ENCODE results near the gene MKLN1. TPM values are rescaled to one million over a fixed set of nuclear protein-coding genes. Genes with fewer than 3 reads are reported as not detected.
"Not testable (repeated sequence)": the region's sequence is repeated elsewhere in the genome, so short reads cannot be mapped to it uniquely, and the experiment has no call there.

MKLN1 gene
- total and polyA plus RNA-seq, 2 donors from 2014 or later: 24.4 to 77.0 TPM

DNA sequence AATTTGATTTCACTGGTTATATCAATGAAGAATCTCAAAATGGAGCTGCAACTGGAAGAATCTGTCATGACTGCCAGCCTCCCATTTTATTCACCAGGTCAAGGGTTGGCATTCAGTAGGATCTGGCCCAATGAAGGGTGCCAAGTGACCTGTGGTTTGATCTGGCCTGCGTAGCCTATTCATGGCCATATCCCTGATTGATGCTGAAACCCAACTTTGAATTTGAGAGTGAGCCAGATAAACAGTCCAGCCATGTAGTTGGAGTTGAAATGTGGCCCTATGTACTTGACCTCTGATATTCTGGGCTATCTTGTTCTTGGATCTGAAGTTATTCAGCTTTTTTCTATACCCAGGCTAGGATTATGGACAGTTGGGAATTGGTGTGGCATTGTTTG, 1.5 kb downstream of the MKLN1 start:
- intact Hi-C loops (cut with DNase I): no loop called here
- TF ChIP-seq, protein P1, sequence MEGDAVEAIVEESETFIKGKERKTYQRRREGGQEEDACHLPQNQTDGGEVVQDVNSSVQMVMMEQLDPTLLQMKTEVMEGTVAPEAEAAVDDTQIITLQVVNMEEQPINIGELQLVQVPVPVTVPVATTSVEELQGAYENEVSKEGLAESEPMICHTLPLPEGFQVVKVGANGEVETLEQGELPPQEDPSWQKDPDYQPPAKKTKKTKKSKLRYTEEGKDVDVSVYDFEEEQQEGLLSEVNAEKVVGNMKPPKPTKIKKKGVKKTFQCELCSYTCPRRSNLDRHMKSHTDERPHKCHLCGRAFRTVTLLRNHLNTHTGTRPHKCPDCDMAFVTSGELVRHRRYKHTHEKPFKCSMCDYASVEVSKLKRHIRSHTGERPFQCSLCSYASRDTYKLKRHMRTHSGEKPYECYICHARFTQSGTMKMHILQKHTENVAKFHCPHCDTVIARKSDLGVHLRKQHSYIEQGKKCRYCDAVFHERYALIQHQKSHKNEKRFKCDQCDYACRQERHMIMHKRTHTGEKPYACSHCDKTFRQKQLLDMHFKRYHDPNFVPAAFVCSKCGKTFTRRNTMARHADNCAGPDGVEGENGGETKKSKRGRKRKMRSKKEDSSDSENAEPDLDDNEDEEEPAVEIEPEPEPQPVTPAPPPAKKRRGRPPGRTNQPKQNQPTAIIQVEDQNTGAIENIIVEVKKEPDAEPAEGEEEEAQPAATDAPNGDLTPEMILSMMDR (IDR thresholded peaks at IDR 0.05; ENCODE audit: borderline replicate concordance, extremely low read depth, insufficient read depth): no peak
- DNase-seq (peak in 2 of 5 donors; percentile 31 to 33), FAIRE-seq (no peak)
- peak overlapping the region in 1 of 2 donors; percentile 41 for H3K27ac ChIP-seq (ENCODE audit: low read depth in 2 of 2, low read length in 2 of 2)
- H3K36me3 ChIP-seq (ENCODE audit: control insufficient read depth in 2 of 3, insufficient read depth in 3 of 3, low read length in 3 of 3): no peaks in the 10 kb centered on the region
- H3K9me3 ChIP-seq (ENCODE audit: control insufficient read depth in 2 of 3, insufficient read depth in 1 of 3, low read length in 3 of 3): no peaks in the 10 kb centered on the region
- H3K4me1 ChIP-seq (ENCODE audit: control insufficient read depth in 2 of 3, insufficient read depth in 2 of 3, low read depth in 1 of 3, low read length in 3 of 3): peaks cover 0 to 19% (median 18%) of the 10 kb centered on the region in 3 donors
- no peaks in the 10 kb centered on the region for H3K27me3 ChIP-seq (ENCODE audit: control insufficient read depth, insufficient read depth, low read length)
- peak overlapping the region in 2 of 3 donors; percentile 7 to 84 for H3K9ac ChIP-seq (ENCODE audit: low read length in 3 of 3)
- peak overlapping the region; percentile 21 to 89 (median 76) for H3K4me3 ChIP-seq (ENCODE audit: low read length in 3 of 3)

DNA sequence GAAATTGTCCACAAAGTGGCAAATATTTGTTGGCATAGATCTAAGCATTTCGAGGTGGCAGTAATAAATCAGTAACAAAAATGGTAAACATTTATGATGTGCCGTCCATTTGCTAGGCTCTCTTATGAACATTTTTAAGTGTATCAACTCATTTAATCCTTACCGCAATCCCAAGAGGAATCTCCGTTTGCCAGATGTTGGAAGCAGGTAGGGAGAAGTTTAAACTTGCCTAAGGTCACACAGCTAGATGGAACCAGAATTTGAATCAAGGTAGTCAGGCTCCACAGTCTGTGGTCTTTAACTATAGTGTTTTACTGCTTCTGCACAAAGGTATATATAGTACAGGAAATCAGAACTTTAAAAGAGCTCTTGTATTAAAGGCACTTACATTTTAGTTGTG, 2.6 kb downstream of the MKLN1 start:
- TF ChIP-seq, protein P1 (IDR thresholded peaks at IDR 0.05; ENCODE audit: borderline replicate concordance, extremely low read depth, insufficient read depth): no peak
- Histone ChIP-seq H3K4me3 (ENCODE audit: low read length in 3 of 3) (peak overlapping the region in 2 of 3 donors; percentile 25 to 76), H3K9ac (ENCODE audit: low read length in 3 of 3) (no peak overlapping the region), H3K36me3 (ENCODE audit: control insufficient read depth in 2 of 3, insufficient read depth in 3 of 3, low read length in 3 of 3) (no peaks in the 10 kb centered on the region), H3K27ac (ENCODE audit: low read depth in 2 of 2, low read length in 2 of 2) (no peak overlapping the region), H3K27me3 (ENCODE audit: control insufficient read depth, insufficient read depth, low read length) (no peaks in the 10 kb centered on the region), H3K9me3 (ENCODE audit: control insufficient read depth in 2 of 3, insufficient read depth in 1 of 3, low read length in 3 of 3) (no peaks in the 10 kb centered on the region), H3K4me1 (ENCODE audit: control insufficient read depth in 2 of 3, insufficient read depth in 2 of 3, low read depth in 1 of 3, low read length in 3 of 3) (peaks cover 0 to 18% (median 17%) of the 10 kb centered on the region in 3 donors)
- FAIRE-seq: no peak
- peak in 1 of 5 donors; percentile 13 for DNase-seq
- intact Hi-C loops (cut with DNase I): no loop called here

DNA sequence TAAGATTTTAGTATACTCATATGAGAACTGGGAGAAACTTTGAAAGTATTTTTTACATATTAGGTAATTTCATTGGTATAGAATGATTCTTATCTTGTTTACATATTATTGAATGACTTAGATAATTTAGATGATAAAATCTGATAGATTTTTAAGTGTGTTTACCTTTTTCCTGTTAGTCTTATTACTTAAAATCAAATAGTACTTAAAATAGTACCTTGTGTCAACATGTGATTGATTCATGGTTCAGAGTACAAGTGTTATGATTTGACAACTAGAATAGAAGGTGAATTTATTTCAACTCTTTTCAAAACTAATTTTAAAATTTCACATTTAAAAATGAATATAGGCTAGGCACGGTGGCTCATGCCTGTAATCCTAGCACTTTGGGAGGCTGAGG, 4.1 kb downstream of the MKLN1 start:
- H3K4me1 ChIP-seq (ENCODE audit: control insufficient read depth in 2 of 3, insufficient read depth in 2 of 3, low read depth in 1 of 3, low read length in 3 of 3): peaks cover 0 to 13% (median 11%) of the 10 kb centered on the region in 3 donors

DNA sequence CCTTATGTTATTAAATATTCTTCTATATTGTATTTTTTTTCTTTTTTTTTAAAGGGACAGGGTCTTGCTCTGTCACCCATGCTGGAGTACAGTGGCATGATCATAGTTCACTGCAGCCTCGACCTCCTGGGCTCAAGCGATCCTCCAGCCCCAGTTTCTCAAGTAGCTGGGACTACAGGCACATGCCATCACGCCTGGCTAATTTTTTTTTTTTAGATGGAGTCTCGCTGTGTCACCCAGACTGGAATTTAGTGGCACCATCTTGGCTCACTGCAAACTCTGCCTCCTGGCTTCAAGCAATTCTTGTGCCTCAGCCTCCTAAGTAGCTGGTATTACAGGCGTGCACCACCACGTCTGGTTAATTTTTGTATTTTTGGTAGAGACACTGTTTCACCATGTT, 5.1 kb downstream of the MKLN1 start:
- peaks cover 0 to 11% (median 9%) of the 10 kb centered on the region in 3 donors for H3K4me1 ChIP-seq (ENCODE audit: control insufficient read depth in 2 of 3, insufficient read depth in 2 of 3, low read depth in 1 of 3, low read length in 3 of 3)
- intact Hi-C loops (cut with DNase I); FAIRE-seq: not testable (repeated sequence)

More for the DNA sequence above, 4.1 kb downstream of the MKLN1 start:
- TF ChIP-seq, protein P1 (IDR thresholded peaks at IDR 0.05; ENCODE audit: borderline replicate concordance, extremely low read depth, insufficient read depth): no peak
- H3K27ac ChIP-seq (ENCODE audit: low read depth in 2 of 2, low read length in 2 of 2): no peak overlapping the region
- no peak overlapping the region for H3K9ac ChIP-seq (ENCODE audit: low read length in 3 of 3)
- no peak overlapping the region for H3K4me3 ChIP-seq (ENCODE audit: low read length in 3 of 3)
- H3K9me3 ChIP-seq (ENCODE audit: control insufficient read depth in 2 of 3, insufficient read depth in 1 of 3, low read length in 3 of 3): peaks cover 0 to 1% (median 0%) of the 10 kb centered on the region in 3 donors
- no peaks in the 10 kb centered on the region for H3K36me3 ChIP-seq (ENCODE audit: control insufficient read depth in 2 of 3, insufficient read depth in 3 of 3, low read length in 3 of 3)
- H3K27me3 ChIP-seq (ENCODE audit: control insufficient read depth, insufficient read depth, low read length): no peaks in the 10 kb centered on the region
- intact Hi-C loops (cut with DNase I): no loop called here
- peak; percentile 25 for FAIRE-seq
- DNase-seq: no peak

More for the DNA sequence above, 5.1 kb downstream of the MKLN1 start:
- not testable (repeated sequence) for H3K9ac ChIP-seq (ENCODE audit: low read length in 3 of 3); H3K36me3 ChIP-seq (ENCODE audit: control insufficient read depth in 2 of 3, insufficient read depth in 3 of 3, low read length in 3 of 3); H3K9me3 ChIP-seq (ENCODE audit: control insufficient read depth in 2 of 3, insufficient read depth in 1 of 3, low read length in 3 of 3); H3K27ac ChIP-seq (ENCODE audit: low read depth in 2 of 2, low read length in 2 of 2); DNase-seq; H3K27me3 ChIP-seq (ENCODE audit: control insufficient read depth, insufficient read depth, low read length); H3K4me3 ChIP-seq (ENCODE audit: low read length in 3 of 3)
